ENCODE measurements around the gene VDAC1. TPM values are rescaled to one million over a fixed set of nuclear protein-coding genes. Genes with fewer than 3 reads are reported as not detected.

Gene VDAC1
- total RNA-seq, 1 donor from 2014 or later: 207 TPM

- DNase-seq (ENCODE audit: low spot score): no peak
These were observed 21.0 kb upstream of the VDAC1 start for GRCh38 chr5:134025786-134026185.

- no peak for DNase-seq (ENCODE audit: low spot score)
These were observed 20.0 kb upstream of the VDAC1 start for GRCh38 chr5:134024811-134025210.

- DNase-seq (ENCODE audit: low spot score): no peak
These were observed 17.6 kb upstream of the VDAC1 start for GRCh38 chr5:134022333-134022732.

GRCh38 chr5:134020188-134020587 lies 15.4 kb upstream of the VDAC1 start:
- DNase-seq (ENCODE audit: low spot score): peak; percentile 27

- DNase-seq (ENCODE audit: low spot score): no peak
These were observed 14.9 kb upstream of the VDAC1 start for GRCh38 chr5:134019636-134020035.

GRCh38 chr5:134018986-134019316 lies 14.2 kb upstream of the VDAC1 start:
- DNase-seq (ENCODE audit: low spot score): no peak

GRCh38 chr5:134018154-134018985 lies 13.6 kb upstream of the VDAC1 start:
- no peak for DNase-seq (ENCODE audit: low spot score)

GRCh38 chr5:134008266-134008749 lies 3.5 kb upstream of the VDAC1 start:
- no peak for DNase-seq (ENCODE audit: low spot score)

GRCh38 chr5:134007581-134008265 lies 2.9 kb upstream of the VDAC1 start:
- DNase-seq (ENCODE audit: low spot score): peak; percentile 60

GRCh38 chr5:134006115-134006514 lies 1.3 kb upstream of the VDAC1 start:
- no peak for DNase-seq (ENCODE audit: low spot score)

GRCh38 chr5:134005417-134006061 lies 764 bp upstream of the VDAC1 start:
- no peak for DNase-seq (ENCODE audit: low spot score)

- peak; percentile 53 for DNase-seq (ENCODE audit: low spot score)
These were observed 754 bp downstream of the VDAC1 start for GRCh38 chr5:134003817-134004625.

- DNase-seq (ENCODE audit: low spot score): no peak
These were observed 1.5 kb downstream of the VDAC1 start for GRCh38 chr5:134003064-134003816.

GRCh38 chr5:134001938-134002731 lies 2.6 kb downstream of the VDAC1 start:
- DNase-seq (ENCODE audit: low spot score): no peak

- DNase-seq (ENCODE audit: low spot score): no peak
These were observed 3.9 kb downstream of the VDAC1 start for GRCh38 chr5:134000696-134001453.

GRCh38 chr5:134000091-134000511 lies 4.7 kb downstream of the VDAC1 start:
- DNase-seq (ENCODE audit: low spot score): no peak

GRCh38 chr5:133998807-133999206 lies 6.0 kb downstream of the VDAC1 start:
- no peak for DNase-seq (ENCODE audit: low spot score)

GRCh38 chr5:133998042-133998441 lies 6.7 kb downstream of the VDAC1 start:
- no peak for DNase-seq (ENCODE audit: low spot score)

GRCh38 chr5:133996683-133997252 lies 8.0 kb downstream of the VDAC1 start:
- DNase-seq (ENCODE audit: low spot score): no peak

All from umbilical cord (tissue), 2 donors.